Omental fat pad (tissue), 4 donors: ENCODE results near the gene NOP56. TPM values are rescaled to one million over a fixed set of nuclear protein-coding genes. Genes with fewer than 3 reads are reported as not detected.
A peak's percentile ranks its signal among the peaks of the same experiment; 100 is the strongest.

Experiments
- ATAC-seq: fragments of 150-250 bp; one replicate; pipeline ENCODE4 v1.9.1; 2016; ENCODE audit warnings: mild to moderate bottlenecking, moderate library complexity; ENCODE audit not compliant: low FRiP score
- DNase-seq: peaks from one replicate; pipeline ENCODE4 v3.0.0-alpha.2; 2019; ENCODE audit warnings: low spot score
- total RNA-seq, 4 donors: library from RNA; depleted of rRNA; stranded (reverse); fragments of >200 nt; gene quantifications; one replicate each; pipeline ENCODE4 v1.1.0, GENCODE V29; 2016
- TF ChIP-seq, protein P1 (sequence below), 3 donors: fragments of 450-650 bp; IDR thresholded peaks; one replicate each; pipeline ENCODE4 v1.5.1; 2016 to 2017; ENCODE audit warnings: antibody characterized with exemption in 3 of 3, mild to moderate bottlenecking in 3 of 3, moderate library complexity in 2 of 3

NOP56 gene
- total RNA-seq, 4 donors from 2014 or later, result 77.3 to 463 (median 96.6) TPM

DNA sequence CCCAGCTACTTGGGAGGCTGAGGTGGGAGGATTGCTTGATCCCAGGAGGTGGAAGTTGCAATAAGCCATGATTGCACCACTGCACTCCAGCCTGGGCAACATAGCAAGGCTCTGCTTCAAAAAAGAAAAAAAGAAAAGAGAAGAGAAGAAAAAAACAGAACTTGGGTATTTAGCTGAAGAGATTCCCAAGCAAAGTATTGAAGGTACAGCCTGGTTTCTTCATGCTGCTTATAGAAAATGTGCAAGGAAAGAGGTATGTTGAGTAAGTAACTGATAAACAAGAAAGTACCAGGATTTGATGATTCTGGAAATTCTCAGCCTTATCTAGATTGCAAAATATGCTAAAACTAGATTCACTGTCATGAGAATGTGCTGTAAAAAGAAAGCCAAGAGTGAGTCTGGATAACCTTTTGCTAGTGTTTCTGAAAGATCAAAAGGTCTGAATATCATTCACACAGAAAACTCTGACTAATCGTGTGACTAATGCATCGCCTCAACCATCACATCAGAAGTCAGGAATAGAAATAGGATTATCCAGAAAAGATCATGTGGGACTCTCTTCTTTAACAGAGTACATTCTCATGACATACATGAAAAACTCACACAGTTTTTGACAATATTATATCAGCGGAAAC lies 32.4 kb upstream of the NOP56 start:
- TF ChIP-seq, protein P1, sequence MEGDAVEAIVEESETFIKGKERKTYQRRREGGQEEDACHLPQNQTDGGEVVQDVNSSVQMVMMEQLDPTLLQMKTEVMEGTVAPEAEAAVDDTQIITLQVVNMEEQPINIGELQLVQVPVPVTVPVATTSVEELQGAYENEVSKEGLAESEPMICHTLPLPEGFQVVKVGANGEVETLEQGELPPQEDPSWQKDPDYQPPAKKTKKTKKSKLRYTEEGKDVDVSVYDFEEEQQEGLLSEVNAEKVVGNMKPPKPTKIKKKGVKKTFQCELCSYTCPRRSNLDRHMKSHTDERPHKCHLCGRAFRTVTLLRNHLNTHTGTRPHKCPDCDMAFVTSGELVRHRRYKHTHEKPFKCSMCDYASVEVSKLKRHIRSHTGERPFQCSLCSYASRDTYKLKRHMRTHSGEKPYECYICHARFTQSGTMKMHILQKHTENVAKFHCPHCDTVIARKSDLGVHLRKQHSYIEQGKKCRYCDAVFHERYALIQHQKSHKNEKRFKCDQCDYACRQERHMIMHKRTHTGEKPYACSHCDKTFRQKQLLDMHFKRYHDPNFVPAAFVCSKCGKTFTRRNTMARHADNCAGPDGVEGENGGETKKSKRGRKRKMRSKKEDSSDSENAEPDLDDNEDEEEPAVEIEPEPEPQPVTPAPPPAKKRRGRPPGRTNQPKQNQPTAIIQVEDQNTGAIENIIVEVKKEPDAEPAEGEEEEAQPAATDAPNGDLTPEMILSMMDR (IDR thresholded peaks at IDR 0.05), result no peak
- ATAC-seq, result no peak
- DNase-seq, result no peak

DNA sequence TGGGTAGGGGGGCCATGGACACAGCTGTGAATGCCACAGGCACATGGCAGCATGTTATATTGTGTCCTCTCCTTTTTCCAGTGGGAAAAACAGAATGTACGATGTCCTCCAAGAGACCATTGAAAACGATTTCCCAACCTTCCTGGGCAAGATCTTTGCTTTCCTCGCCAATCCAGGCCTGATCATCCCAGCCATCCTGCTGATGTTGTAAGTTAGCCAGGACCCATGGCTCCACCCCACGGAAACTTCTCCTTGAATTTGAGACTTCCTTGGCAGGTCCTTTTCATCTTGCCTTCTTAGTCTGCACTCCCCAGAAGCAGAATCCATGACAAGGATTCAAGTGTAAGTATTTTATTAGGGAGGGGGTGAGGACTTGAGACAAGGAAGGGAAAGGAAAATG lies 28.2 kb upstream of the NOP56 start:
- DNase-seq, result no peak
- peak; percentile 53 for ATAC-seq
- TF ChIP-seq, protein P1 (IDR thresholded peaks at IDR 0.05), result no peak

DNA sequence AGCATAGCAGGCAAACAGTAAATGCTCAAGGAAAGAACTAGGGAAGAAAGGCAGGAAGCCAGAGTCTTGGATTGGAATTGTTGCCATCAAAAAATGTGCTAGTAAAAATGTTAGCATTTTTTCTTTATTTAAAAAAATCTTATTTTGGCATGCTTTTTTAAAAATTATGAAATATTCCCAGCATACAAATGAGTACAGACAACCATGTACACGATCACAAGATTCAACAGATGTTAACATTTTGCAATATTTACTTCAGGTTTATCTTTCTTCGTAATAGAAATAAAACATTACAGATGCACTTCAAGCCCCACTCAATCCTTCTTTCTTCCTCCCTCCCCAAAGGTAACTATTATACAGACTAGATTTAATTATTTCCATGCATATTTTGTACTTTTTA lies 27.4 kb upstream of the NOP56 start:
- ATAC-seq (peak; percentile 19), DNase-seq (no peak)
- TF ChIP-seq, protein P1 (IDR thresholded peaks at IDR 0.05), result no peak

DNA sequence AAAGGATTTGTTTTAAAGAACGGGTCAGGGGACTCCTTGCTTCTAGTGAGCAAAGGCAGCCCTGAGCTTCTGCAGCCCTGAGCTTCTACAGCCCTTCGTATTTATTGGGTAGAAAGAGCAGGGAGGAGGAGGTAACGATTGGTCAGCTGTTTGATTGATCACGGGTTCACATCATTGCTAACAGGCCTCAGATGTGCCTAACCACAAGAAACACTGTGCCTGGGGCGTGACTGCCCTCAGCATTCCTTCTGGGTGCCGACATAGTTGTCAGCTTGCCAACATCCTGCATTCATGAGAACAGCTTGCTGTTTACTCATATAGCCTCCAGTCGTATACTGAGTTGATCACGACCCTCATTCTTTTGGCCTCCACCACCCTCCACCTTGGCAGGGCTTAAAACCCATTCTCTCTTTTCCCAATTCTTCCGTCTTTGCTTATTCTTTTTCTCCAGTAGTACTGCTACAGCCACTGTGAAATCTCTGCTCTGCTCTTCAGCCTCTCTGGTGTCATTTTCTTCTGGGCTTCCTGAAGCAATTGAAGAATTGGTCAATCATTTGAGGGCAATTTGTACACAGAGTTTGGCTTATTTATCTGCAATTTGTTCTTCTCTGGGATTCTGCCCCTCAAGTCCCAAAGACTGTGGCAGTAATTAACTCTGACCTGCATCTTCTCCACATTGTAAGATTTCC lies 25.4 kb upstream of the NOP56 start:
- ATAC-seq (no peak), DNase-seq (no peak)
- TF ChIP-seq, protein P1 (IDR thresholded peaks at IDR 0.05), result no peak

DNA sequence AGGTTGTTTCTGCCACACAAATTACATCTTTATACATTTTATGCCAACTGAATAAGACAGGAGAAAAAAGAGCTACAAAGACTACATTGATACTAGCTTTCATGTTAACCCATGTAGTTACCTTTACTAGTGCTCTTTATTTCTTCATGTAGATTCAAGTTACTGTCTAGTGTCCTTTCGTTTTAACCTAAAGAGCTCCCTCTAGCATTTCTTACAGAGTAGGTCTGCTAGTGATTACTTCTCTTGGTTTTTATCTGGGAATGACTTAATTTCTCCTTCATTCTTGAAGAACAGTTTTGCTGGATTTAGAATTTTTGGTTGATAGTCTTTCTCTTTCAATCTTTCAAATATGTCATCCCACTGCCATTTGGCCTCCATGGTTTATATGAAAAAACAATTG lies 21.2 kb upstream of the NOP56 start:
- ATAC-seq (no peak), DNase-seq (no peak)
- TF ChIP-seq, protein P1 (IDR thresholded peaks at IDR 0.05), result no peak

DNA sequence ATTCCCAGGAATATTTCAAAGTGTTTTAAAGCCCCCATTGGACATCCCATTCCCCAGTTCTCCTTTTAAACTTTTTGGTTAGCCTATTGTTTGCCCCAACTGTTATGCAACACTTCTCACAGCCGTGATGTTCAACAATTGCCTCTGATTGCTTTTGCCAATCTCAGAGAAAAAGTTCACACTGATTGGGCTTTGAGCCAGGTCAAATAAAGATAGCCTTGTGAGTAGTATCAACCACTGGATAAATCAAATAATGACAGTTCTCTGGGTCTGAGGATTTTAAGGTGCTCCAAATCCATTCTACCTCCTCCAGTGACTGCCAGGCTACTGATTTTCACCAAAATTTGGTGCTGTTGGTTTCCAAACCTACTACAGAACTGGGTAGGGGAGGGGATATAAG lies 19.1 kb upstream of the NOP56 start:
- TF ChIP-seq, protein P1 (IDR thresholded peaks at IDR 0.05), result no peak
- ATAC-seq (no peak), DNase-seq (no peak)

DNA sequence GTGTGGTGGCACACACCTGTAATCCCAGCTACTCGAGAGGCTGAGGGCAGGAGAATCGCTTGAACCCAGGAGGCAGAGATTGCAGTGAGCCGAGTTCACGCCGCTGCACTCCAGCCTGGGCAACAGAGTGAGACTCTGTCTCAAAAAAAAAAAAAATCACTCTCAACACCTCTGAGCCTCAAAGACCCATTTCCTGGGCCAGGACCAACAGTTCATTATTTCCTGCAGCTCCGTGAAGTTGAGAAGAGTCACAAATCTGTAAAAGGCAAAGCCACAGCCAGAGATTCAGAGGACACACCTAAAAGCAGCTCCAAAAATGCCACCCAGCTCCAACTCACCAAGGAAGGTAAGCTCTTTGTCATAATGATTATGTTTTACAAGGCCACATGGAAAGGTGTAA lies 15.2 kb upstream of the NOP56 start:
- DNase-seq, result no peak
- no peak for ATAC-seq
- TF ChIP-seq, protein P1 (IDR thresholded peaks at IDR 0.05), result no peak
